ENCODE results near the gene NR2C2AP.

DNA sequence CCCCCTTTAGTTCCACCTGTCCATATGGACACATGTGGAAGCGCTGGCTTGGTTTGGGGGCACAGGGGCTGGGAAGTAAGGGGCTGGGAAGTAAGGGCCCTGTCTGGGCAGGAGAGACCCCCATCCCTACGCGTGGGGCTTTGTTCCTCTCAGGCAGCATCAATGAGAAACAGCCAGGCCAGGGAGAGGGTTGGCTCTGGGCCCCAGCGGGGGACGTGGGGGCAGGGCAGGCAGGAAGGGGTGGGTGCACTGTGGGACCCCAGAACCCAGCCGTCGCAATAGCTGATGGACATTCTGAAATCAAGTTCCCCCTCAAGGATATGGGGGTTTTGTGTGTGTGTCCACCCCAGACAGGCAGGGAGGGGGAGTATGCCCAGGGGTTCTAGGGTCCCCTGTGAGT, 9.7 kb upstream of the NR2C2AP start:
- TF ChIP-seq, protein P1, sequence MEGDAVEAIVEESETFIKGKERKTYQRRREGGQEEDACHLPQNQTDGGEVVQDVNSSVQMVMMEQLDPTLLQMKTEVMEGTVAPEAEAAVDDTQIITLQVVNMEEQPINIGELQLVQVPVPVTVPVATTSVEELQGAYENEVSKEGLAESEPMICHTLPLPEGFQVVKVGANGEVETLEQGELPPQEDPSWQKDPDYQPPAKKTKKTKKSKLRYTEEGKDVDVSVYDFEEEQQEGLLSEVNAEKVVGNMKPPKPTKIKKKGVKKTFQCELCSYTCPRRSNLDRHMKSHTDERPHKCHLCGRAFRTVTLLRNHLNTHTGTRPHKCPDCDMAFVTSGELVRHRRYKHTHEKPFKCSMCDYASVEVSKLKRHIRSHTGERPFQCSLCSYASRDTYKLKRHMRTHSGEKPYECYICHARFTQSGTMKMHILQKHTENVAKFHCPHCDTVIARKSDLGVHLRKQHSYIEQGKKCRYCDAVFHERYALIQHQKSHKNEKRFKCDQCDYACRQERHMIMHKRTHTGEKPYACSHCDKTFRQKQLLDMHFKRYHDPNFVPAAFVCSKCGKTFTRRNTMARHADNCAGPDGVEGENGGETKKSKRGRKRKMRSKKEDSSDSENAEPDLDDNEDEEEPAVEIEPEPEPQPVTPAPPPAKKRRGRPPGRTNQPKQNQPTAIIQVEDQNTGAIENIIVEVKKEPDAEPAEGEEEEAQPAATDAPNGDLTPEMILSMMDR (conservative IDR thresholded peaks at IDR 0.05): no peak
- TF ChIP-seq ZFX (IDR thresholded peaks at IDR 0.05): no peak
